SU-DHL-6 (cell line): Measurements from ENCODE around the gene CACNB1.

Source experiments
- H2AFZ ChIP-seq: fragments of 200-600 bp; sonication (generic); 2 replicates; pipeline ENCODE4 v1.6.1; 2014; ENCODE audit warnings: low read depth, mild to moderate bottlenecking, moderate library complexity, mixed read lengths, antibody characterized with exemption, low read length; ENCODE audit not compliant: severe bottlenecking
- H3F3A ChIP-seq: fragments of 200-600 bp; shearing (Covaris generic); 2 replicates; pipeline ENCODE4 v1.6.0; 2016; ENCODE audit warnings: antibody characterized with exemption, mild to moderate bottlenecking; ENCODE audit not compliant: insufficient read depth
- H3K27ac ChIP-seq: fragments of 200-600 bp; sonication (generic); 2 replicates; pipeline ENCODE4 v1.5.1; 2016; ENCODE audit warnings: low read depth, mild to moderate bottlenecking, low read length, moderate library complexity, mixed read lengths
- H3K27me3 ChIP-seq: fragments of 200-600 bp; sonication (generic), shearing (Covaris generic); 2 replicates; pipeline ENCODE4 v1.6.0; 2014; ENCODE audit warnings: mild to moderate bottlenecking, low read length
- H3K36me3 ChIP-seq: fragments of 200-600 bp; sonication (generic); 2 replicates; pipeline ENCODE4 v1.6.1; 2014; ENCODE audit warnings: mild to moderate bottlenecking, low read length, mixed read lengths
- H3K4me2 ChIP-seq: fragments of 300-600, 200-600 bp; shearing (Covaris generic), sonication (generic); 2 replicates; pipeline ENCODE4 v1.6.0; 2014; ENCODE audit warnings: low read length, low read depth, mild to moderate bottlenecking; ENCODE audit not compliant: poor library complexity, severe bottlenecking
- H3K4me3 ChIP-seq: fragments of 200-600 bp; sonication (generic); 2 replicates; pipeline ENCODE4 v1.5.1; 2014; ENCODE audit warnings: antibody characterized with exemption, low read length, mild to moderate bottlenecking, mixed read lengths; ENCODE audit not compliant: insufficient read depth, poor library complexity, severe bottlenecking
- H3K79me2 ChIP-seq: fragments of 200-600 bp; sonication (generic); 2 replicates; pipeline ENCODE4 v1.6.1; 2014; ENCODE audit warnings: mild to moderate bottlenecking, low read length, moderate library complexity; ENCODE audit not compliant: insufficient read depth
- H3K9ac ChIP-seq: fragments of 200-600 bp; sonication (generic); 2 replicates; pipeline ENCODE4 v1.7.0; 2014; ENCODE audit warnings: mild to moderate bottlenecking, low read length
- H3K9me2 ChIP-seq: fragments of 200-600 bp; sonication (generic); replicated peaks from 2 replicates; pipeline ENCODE4 v1.6.1; 2014; ENCODE audit warnings: low read length; ENCODE audit not compliant: insufficient read depth
- H3K9me3 ChIP-seq: fragments of 200-600 bp; sonication (generic); 2 replicates; pipeline ENCODE4 v1.6.1; 2014; ENCODE audit warnings: low read length, mixed read lengths; ENCODE audit not compliant: insufficient read depth
- H4K20me1 ChIP-seq: fragments of 200-600 bp; sonication (generic); 2 replicates; pipeline ENCODE4 v1.6.1; 2014; ENCODE audit warnings: low read depth, mild to moderate bottlenecking, antibody characterized with exemption, low read length, moderate library complexity, mixed read lengths
- CTCF ChIP-seq: fragments of 200-600 bp; sonication (generic); IDR thresholded peaks from one replicate; pipeline ENCODE4 v1.5.1; 2017; ENCODE audit warnings: antibody characterized with exemption, mild to moderate bottlenecking, low read length, moderate library complexity; ENCODE audit not compliant: insufficient read depth, poor library complexity, severe bottlenecking
- EZH2phosphoT487 ChIP-seq: fragments of 200-600 bp; sonication (generic), shearing (Covaris generic); conservative IDR thresholded peaks from 2 replicates; pipeline ENCODE4 v1.6.1; 2018; ENCODE audit warnings: mild to moderate bottlenecking, antibody characterized with exemption, low read length, moderate library complexity, mixed read lengths

The CACNB1 gene

GRCh38 chr17:39197380-39198185, at the start of gene CACNB1:
TSS of gene CACNB1 (minus strand) at chr17:39197669. CDS start at chr17:39197495, 174 bp downstream.
- peak within 1 kb of the TSS; percentile 88 for H3K9ac ChIP-seq
- H3K27ac ChIP-seq, result peak within 1 kb of the TSS; percentile 65
- H3K4me3 ChIP-seq, result peak within 1 kb of the TSS; percentile 89
- peaks cover 19% of the 10 kb centered on the region for H3K36me3 ChIP-seq
- H3F3A ChIP-seq, result peaks cover 37% of the 10 kb centered on the region
- peak within 1 kb of the TSS; percentile 49 for H2AFZ ChIP-seq
- H3K79me2 ChIP-seq, result peaks cover 37% of the 10 kb centered on the region
- no peaks in the 10 kb centered on the region for H3K9me2 ChIP-seq
- peak within 1 kb of the TSS; percentile 74 for H3K4me2 ChIP-seq
- H3K27me3 ChIP-seq, result no peaks in the 10 kb centered on the region
- TF ChIP-seq EZH2phosphoT487, result no peak
- no peak for TF ChIP-seq CTCF
- no peaks in the 10 kb centered on the region for H3K9me3 ChIP-seq
- H4K20me1 ChIP-seq, result peaks cover 3% of the 10 kb centered on the region; the same call in 1 of the 2 replicates

GRCh38 chr17:39246274-39246673, 48.8 kb upstream of the CACNB1 start:
- no peak overlapping the region for H2AFZ ChIP-seq
- no peak overlapping the region for H3K27ac ChIP-seq
- H3K9ac ChIP-seq, result no peak overlapping the region
- no peak overlapping the region for H3K4me2 ChIP-seq
- no peaks in the 10 kb centered on the region for H3K27me3 ChIP-seq
- H3F3A ChIP-seq, result no peaks in the 10 kb centered on the region
- no peak for TF ChIP-seq EZH2phosphoT487
- TF ChIP-seq CTCF, result no peak
- H4K20me1 ChIP-seq, result no peaks in the 10 kb centered on the region
- H3K4me3 ChIP-seq, result no peak overlapping the region
- no peaks in the 10 kb centered on the region for H3K9me3 ChIP-seq
- no peaks in the 10 kb centered on the region for H3K9me2 ChIP-seq
- H3K36me3 ChIP-seq, result no peaks in the 10 kb centered on the region
- H3K79me2 ChIP-seq, result no peaks in the 10 kb centered on the region

GRCh38 chr17:39244600-39245570, 47.4 kb upstream of the CACNB1 start:
- H2AFZ ChIP-seq, result no peak overlapping the region
- no peak overlapping the region for H3K4me2 ChIP-seq
- H3K27ac ChIP-seq, result no peak overlapping the region
- no peaks in the 10 kb centered on the region for H3F3A ChIP-seq
- no peaks in the 10 kb centered on the region for H3K9me2 ChIP-seq
- H3K9ac ChIP-seq, result no peak overlapping the region
- H3K9me3 ChIP-seq, result no peaks in the 10 kb centered on the region
- no peaks in the 10 kb centered on the region for H4K20me1 ChIP-seq
- H3K27me3 ChIP-seq, result no peaks in the 10 kb centered on the region
- no peak overlapping the region for H3K4me3 ChIP-seq
- TF ChIP-seq EZH2phosphoT487 (no peak), CTCF (peak; percentile 83)
- H3K36me3 ChIP-seq, result no peaks in the 10 kb centered on the region
- no peaks in the 10 kb centered on the region for H3K79me2 ChIP-seq
